ENCODE results near the gene MYBPC2.
A peak's percentile ranks its signal among the peaks of the same experiment; 100 is the strongest.

The MYBPC2 gene

GRCh38 chr19:50509366-50509765 lies 76.7 kb downstream of the MYBPC2 start:
- no peak for DNase-seq
- Histone ChIP-seq H3K14ac (ENCODE audit: low read length) (no peak overlapping the region), H3K36me3 (ENCODE audit: control insufficient read depth in 1 of 2, insufficient read depth in 2 of 2, low read length in 2 of 2) (peaks cover 5 to 6% of the 10 kb centered on the region in 2 experiments), H4K8ac (ENCODE audit: low read depth, low read length) (peak overlapping the region; percentile 13), H4K12ac (ENCODE audit: low read depth, low read length) (no peak overlapping the region), H3K9ac (ENCODE audit: low read length) (no peak overlapping the region), H4K91ac (ENCODE audit: low read depth, low read length) (no peak overlapping the region), H2BK120ac (ENCODE audit: insufficient read depth, low read length, poor library complexity) (no peak overlapping the region), H3K9me3 (ENCODE audit: insufficient read depth, low read depth, low read length) (peaks cover 3% of the 10 kb centered on the region), H3K4me2 (ENCODE audit: low read length) (no peak overlapping the region), H3K79me1 (ENCODE audit: low read length) (peaks cover 9% of the 10 kb centered on the region), H3K79me2 (ENCODE audit: control insufficient read depth, insufficient read depth, low read length, poor library complexity) (peaks cover 5% of the 10 kb centered on the region), H3K27me3 (ENCODE audit: insufficient read depth, low read length) (no peaks in the 10 kb centered on the region), H2AFZ (ENCODE audit: insufficient read depth, low read length, poor library complexity) (no peak overlapping the region), H2BK5ac (ENCODE audit: low read depth, low read length, poor library complexity) (no peak overlapping the region), H3K27ac (ENCODE audit: low read depth, low read length) (no peak overlapping the region), H2AK5ac (ENCODE audit: low read length) (no peak overlapping the region), H3K23ac (ENCODE audit: low read length) (no peak overlapping the region), H3K4ac (ENCODE audit: low read depth, low read length) (no peak overlapping the region), H3K4me1 (ENCODE audit: control insufficient read depth in 1 of 2, insufficient read depth in 2 of 2, low read length in 2 of 2) (peaks cover 9 to 11% of the 10 kb centered on the region in 2 experiments), H2BK12ac (ENCODE audit: low read length) (no peak overlapping the region), H3K4me3 (ENCODE audit: low read depth, low read length) (no peak overlapping the region), H3K18ac (ENCODE audit: low read length) (no peak overlapping the region)
- no CpG with 5 or more reads among the region's 11 CpGs for WGBS (ENCODE audit: extremely low coverage, insufficient coverage, insufficient read length)

DNA sequence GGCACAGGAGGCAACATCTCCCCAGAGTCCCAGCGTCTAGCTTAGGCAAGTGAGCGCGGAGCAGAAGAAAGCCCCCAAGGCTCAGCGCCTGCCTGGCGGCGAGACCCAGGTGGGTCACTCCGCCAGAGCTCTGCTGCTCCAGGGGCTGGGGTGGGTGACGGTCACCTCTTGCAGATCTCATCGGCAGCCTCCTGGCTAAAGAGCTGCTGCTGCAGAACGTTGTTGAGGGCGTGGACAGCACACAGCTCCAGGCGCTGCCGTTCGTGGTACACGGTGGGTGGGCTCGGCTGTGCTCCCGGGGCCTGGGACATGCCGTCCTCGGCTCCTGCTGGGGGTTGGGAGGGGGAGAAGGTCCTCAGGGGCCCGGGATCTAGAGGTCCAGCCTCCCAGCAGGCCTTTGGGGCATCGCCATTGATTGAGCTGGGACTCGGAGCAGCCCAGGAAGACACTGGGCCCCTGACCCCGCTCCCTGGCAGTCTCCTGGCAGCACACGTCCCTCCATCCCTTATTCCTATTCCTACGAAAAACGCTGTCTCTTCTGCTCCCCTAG lies 77.5 kb downstream of the MYBPC2 start:
- peak overlapping the region; percentile 76 for H3K4me3 ChIP-seq (ENCODE audit: low read depth, low read length)
- peak overlapping the region; percentile 58 for H4K8ac ChIP-seq (ENCODE audit: low read depth, low read length)
- WGBS (ENCODE audit: extremely low coverage, insufficient coverage, insufficient read length): no CpG with 5 or more reads among the region's 26 CpGs
- peaks cover 9 to 11% of the 10 kb centered on the region in 2 experiments for H3K4me1 ChIP-seq (ENCODE audit: control insufficient read depth in 1 of 2, insufficient read depth in 2 of 2, low read length in 2 of 2)
- peak overlapping the region; percentile 11 for H3K4ac ChIP-seq (ENCODE audit: low read depth, low read length)
- peaks cover 5% of the 10 kb centered on the region for H3K79me2 ChIP-seq (ENCODE audit: control insufficient read depth, insufficient read depth, low read length, poor library complexity)
- H3K18ac ChIP-seq (ENCODE audit: low read length): no peak overlapping the region
- peaks cover 5% of the 10 kb centered on the region for H3K9me3 ChIP-seq (ENCODE audit: insufficient read depth, low read depth, low read length)
- peak overlapping the region; percentile 76 for H4K12ac ChIP-seq (ENCODE audit: low read depth, low read length)
- no peak overlapping the region for H3K27ac ChIP-seq (ENCODE audit: low read depth, low read length)
- peak overlapping the region; percentile 65 for H3K4me2 ChIP-seq (ENCODE audit: low read length)
- H2BK5ac ChIP-seq (ENCODE audit: low read depth, low read length, poor library complexity): no peak overlapping the region
- no peak overlapping the region for H3K9ac ChIP-seq (ENCODE audit: low read length)
- no peak overlapping the region for H3K14ac ChIP-seq (ENCODE audit: low read length)
- peak overlapping the region; percentile 38 for H2AFZ ChIP-seq (ENCODE audit: insufficient read depth, low read length, poor library complexity)
- no peak overlapping the region for H3K23ac ChIP-seq (ENCODE audit: low read length)
- H2BK12ac ChIP-seq (ENCODE audit: low read length): no peak overlapping the region
- H3K27me3 ChIP-seq (ENCODE audit: insufficient read depth, low read length): no peaks in the 10 kb centered on the region
- peak overlapping the region; percentile 28 for H2AK5ac ChIP-seq (ENCODE audit: low read length)
- peak overlapping the region; percentile 67 for H4K91ac ChIP-seq (ENCODE audit: low read depth, low read length)
- peaks cover 5 to 6% of the 10 kb centered on the region in 2 experiments for H3K36me3 ChIP-seq (ENCODE audit: control insufficient read depth in 1 of 2, insufficient read depth in 2 of 2, low read length in 2 of 2)
- peak overlapping the region; percentile 9 for H2BK120ac ChIP-seq (ENCODE audit: insufficient read depth, low read length, poor library complexity)
- peaks cover 9% of the 10 kb centered on the region for H3K79me1 ChIP-seq (ENCODE audit: low read length)
- DNase-seq: no peak

DNA sequence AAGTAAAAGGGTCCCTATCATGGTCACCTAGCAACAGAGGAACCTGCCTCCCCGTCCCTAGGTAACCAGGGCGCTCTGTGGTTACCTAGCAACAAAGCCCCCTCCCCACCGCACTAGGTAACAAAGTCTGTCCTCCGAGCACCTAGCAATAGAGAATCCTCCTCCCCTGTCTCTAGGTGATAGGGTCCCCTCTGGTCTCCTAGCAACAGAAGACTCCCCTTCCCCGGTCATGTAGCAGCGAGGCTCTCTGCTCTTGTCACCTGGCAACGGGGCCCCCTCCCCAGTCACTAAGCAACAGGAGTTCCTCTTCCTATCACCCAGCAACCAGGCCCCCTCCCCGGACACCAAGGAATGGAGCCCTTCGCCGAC lies 78.0 kb downstream of the MYBPC2 start:
- Histone ChIP-seq H2AK5ac (ENCODE audit: low read length) (peak overlapping the region; percentile 28), H4K91ac (ENCODE audit: low read depth, low read length) (peak overlapping the region; percentile 67), H3K9ac (ENCODE audit: low read length) (peak overlapping the region; percentile 28), H3K79me1 (ENCODE audit: low read length) (peaks cover 9% of the 10 kb centered on the region), H3K14ac (ENCODE audit: low read length) (peak overlapping the region; percentile 58), H2BK5ac (ENCODE audit: low read depth, low read length, poor library complexity) (no peak overlapping the region), H3K9me3 (ENCODE audit: insufficient read depth, low read depth, low read length) (peaks cover 5% of the 10 kb centered on the region), H3K4me1 (ENCODE audit: control insufficient read depth in 1 of 2, insufficient read depth in 2 of 2, low read length in 2 of 2) (peaks cover 9 to 11% of the 10 kb centered on the region in 2 experiments), H3K23ac (ENCODE audit: low read length) (no peak overlapping the region), H3K27ac (ENCODE audit: low read depth, low read length) (peak overlapping the region; percentile 23), H3K4me3 (ENCODE audit: low read depth, low read length) (peak overlapping the region; percentile 76), H3K18ac (ENCODE audit: low read length) (peak overlapping the region; percentile 35), H3K4me2 (ENCODE audit: low read length) (peak overlapping the region; percentile 65), H3K36me3 (ENCODE audit: control insufficient read depth in 1 of 2, insufficient read depth in 2 of 2, low read length in 2 of 2) (peaks cover 5% of the 10 kb centered on the region in 2 experiments), H2BK120ac (ENCODE audit: insufficient read depth, low read length, poor library complexity) (peak overlapping the region; percentile 55), H4K12ac (ENCODE audit: low read depth, low read length) (peak overlapping the region; percentile 76), H3K4ac (ENCODE audit: low read depth, low read length) (peak overlapping the region; percentile 50), H3K79me2 (ENCODE audit: control insufficient read depth, insufficient read depth, low read length, poor library complexity) (peaks cover 5% of the 10 kb centered on the region), H2AFZ (ENCODE audit: insufficient read depth, low read length, poor library complexity) (peak overlapping the region; percentile 38), H4K8ac (ENCODE audit: low read depth, low read length) (peak overlapping the region; percentile 58), H2BK12ac (ENCODE audit: low read length) (no peak overlapping the region), H3K27me3 (ENCODE audit: insufficient read depth, low read length) (no peaks in the 10 kb centered on the region)
- no peak for DNase-seq
- WGBS (ENCODE audit: extremely low coverage, insufficient coverage, insufficient read length): no CpG with 5 or more reads among the region's 10 CpGs

DNA sequence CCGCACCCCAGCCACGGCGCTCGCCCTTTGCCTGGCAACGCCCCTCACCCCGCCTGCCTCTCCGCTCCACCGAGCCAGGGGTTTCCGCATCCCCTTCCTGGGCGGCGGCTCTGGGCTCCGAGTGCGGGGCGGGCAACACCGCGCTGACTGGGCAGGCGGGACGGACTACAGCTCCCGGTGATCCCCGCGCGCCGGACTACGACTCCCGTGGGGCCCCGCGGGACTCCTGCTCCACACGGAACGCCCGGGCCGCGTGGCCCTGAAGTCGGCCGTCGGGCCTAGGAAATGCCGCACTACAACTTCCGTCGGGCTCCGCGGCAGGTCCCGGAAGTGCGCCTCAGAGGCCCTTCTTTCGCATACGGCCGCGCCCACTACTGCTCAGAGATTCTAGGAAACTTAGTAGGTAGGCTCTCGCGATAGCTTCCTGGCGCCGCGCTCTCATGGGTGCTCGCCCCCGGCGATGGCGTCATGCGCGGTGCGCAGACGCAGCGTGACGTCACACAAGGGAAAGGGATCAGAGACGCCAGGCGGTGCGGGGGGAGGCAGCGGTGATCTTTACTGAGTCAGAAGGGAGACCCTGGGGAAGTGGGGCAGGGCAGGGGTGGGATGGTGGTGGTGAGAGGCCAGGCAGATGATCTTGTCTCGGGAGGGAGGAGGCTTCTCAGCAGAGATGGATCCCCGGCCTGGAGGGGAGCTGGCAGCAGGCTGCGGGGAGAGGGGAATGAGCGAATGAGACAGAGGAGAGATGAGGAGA lies 78.6 kb downstream of the MYBPC2 start, which contains the start of gene JOSD2:
JOSD2 (minus strand) TSS at position 123 of the 754 bp plus-strand sequence. CDS start 760 bp downstream, outside the sequence.
- peak within 1 kb of the TSS; percentile 91 for H4K8ac ChIP-seq (ENCODE audit: low read depth, low read length)
- H3K4ac ChIP-seq (ENCODE audit: low read depth, low read length): peak within 1 kb of the TSS; percentile 50
- peak within 1 kb of the TSS; percentile 44 for H2BK5ac ChIP-seq (ENCODE audit: low read depth, low read length, poor library complexity)
- peak within 1 kb of the TSS; percentile 86 for H4K12ac ChIP-seq (ENCODE audit: low read depth, low read length)
- peak within 1 kb of the TSS; percentile 49 for H2AK5ac ChIP-seq (ENCODE audit: low read length)
- H3K79me2 ChIP-seq (ENCODE audit: control insufficient read depth, insufficient read depth, low read length, poor library complexity): peaks cover 5% of the 10 kb centered on the region
- H3K79me1 ChIP-seq (ENCODE audit: low read length): peaks cover 9% of the 10 kb centered on the region
- peaks cover 1% of the 10 kb centered on the region in 2 experiments for H3K36me3 ChIP-seq (ENCODE audit: control insufficient read depth in 1 of 2, insufficient read depth in 2 of 2, low read length in 2 of 2)
- peak within 1 kb of the TSS; percentile 65 for H3K4me2 ChIP-seq (ENCODE audit: low read length)
- H3K9ac ChIP-seq (ENCODE audit: low read length): peak within 1 kb of the TSS; percentile 28
- H2BK120ac ChIP-seq (ENCODE audit: insufficient read depth, low read length, poor library complexity): peak within 1 kb of the TSS; percentile 55
- WGBS (ENCODE audit: extremely low coverage, insufficient coverage, insufficient read length): no CpG with 5 or more reads among the region's 69 CpGs
- peak within 1 kb of the TSS; percentile 76 for H3K4me3 ChIP-seq (ENCODE audit: low read depth, low read length)
- peak within 1 kb of the TSS; percentile 95 for H4K91ac ChIP-seq (ENCODE audit: low read depth, low read length)
- H3K9me3 ChIP-seq (ENCODE audit: insufficient read depth, low read depth, low read length): peaks cover 5% of the 10 kb centered on the region
- H3K18ac ChIP-seq (ENCODE audit: low read length): peak within 1 kb of the TSS; percentile 81
- H3K27me3 ChIP-seq (ENCODE audit: insufficient read depth, low read length): no peaks in the 10 kb centered on the region
- peak within 1 kb of the TSS; percentile 58 for H3K14ac ChIP-seq (ENCODE audit: low read length)
- H3K23ac ChIP-seq (ENCODE audit: low read length): no peak within 1 kb of the TSS
- no peak within 1 kb of the TSS for H2BK12ac ChIP-seq (ENCODE audit: low read length)
- DNase-seq: peak; percentile 99 to 100
- peak within 1 kb of the TSS; percentile 41 for H3K27ac ChIP-seq (ENCODE audit: low read depth, low read length)
- peaks cover 9 to 11% of the 10 kb centered on the region in 2 experiments for H3K4me1 ChIP-seq (ENCODE audit: control insufficient read depth in 1 of 2, insufficient read depth in 2 of 2, low read length in 2 of 2)
- H2AFZ ChIP-seq (ENCODE audit: insufficient read depth, low read length, poor library complexity): peak within 1 kb of the TSS; percentile 75

Data from trophoblast cell (in vitro differentiated cells and primary cell).